HG02938 (cell line): ENCODE data around the gene KLHL25.

ENCODE experiments used
- ATAC-seq: cut with Tn5 transposase; IDR thresholded peaks from one replicate; pipeline ENCODE4 v1.9.1; 2021; ENCODE audit warnings: mild to moderate bottlenecking, moderate library complexity; ENCODE audit not compliant: unreplicated experiment

The KLHL25 gene

DNA sequence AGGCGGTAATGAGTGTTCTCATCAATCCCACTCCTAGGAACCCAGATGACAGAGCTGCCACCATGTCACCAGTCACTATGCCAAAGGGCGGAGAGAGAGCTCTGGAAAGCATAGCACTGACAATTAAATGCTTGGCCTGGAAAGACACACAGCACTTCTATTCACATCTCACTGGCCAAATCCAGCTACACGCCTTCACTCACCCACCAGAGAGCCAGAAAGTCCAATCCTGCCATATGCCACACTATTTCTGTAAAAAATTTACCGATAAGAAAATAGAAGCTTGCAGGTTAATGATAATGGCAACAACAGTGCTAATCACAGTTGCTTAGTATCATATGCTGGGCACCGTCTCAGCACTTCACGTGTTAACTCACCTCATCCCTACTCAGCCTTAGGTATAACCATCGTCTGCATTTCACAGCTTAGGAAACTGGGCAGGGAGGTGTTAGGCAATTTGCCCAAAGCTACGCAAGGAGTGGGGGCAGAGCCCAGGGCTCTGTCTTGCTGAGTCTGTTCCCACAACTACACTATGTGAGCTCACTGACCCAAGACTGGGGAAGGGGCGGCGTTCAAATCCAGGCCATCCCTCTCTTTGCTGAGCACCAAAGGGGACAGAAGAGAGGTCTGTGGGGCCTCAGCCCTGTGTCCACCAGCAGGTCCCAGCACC lies 16.5 kb downstream of the KLHL25 start:
- no peak for ATAC-seq

DNA sequence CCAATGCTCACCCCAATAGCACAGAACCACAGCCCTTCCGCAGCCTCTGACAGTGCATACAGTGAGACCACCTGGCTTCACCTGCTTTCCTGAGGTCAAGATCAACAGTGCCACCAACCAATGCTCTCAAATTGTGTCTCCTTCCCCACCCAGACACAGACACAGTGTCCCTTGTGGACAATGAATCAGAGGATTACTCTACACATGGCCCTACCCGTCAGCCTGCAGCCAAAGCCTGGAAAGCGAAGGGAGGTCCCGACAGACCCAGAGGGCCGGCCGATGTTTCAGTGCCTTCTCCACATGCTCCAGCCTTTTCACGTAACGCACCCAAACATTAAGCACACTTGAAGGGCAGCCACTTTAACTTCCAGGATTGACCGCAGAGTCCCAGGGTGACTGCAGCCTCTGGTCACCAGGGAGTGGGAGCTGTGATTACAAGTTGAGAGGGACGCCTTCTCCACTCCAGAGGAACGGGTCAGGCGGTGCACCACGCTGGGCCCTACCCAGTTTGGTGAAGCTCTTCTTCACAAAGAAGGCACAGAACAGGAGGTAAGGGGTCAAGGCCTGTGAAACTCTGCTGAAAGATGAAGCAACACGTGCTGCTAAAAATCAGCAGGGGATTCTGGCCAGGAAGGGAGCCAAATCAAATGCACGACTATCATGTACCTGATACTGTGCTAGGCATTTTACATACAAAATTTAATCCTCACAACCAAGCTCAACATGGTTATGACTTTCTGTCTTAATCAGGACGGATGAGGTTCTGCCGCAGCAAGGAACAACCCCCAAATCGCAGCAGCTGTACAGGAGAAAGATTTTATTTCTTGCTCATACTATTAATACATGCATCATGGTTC lies 17.2 kb downstream of the KLHL25 start:
- ATAC-seq: no peak

DNA sequence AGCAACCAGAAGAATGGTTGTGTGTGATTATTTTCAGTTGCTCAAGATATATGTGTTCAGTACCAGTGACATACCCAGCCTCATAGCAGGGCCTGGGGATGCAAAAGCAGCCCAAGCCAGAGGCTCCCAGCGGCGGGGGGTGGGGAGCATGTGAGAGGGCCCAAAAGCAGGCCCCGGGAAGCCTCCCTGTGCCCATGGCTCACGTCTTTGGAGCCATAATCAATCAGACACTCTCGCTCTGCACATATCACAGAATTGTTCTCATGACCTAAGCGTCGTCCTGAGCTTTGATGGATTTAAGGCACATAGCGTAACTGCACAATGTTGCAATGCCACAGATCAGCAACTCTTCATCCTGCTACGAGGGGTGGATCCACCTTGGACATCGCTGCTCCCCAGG lies 20.8 kb downstream of the KLHL25 start:
- no peak for ATAC-seq

DNA sequence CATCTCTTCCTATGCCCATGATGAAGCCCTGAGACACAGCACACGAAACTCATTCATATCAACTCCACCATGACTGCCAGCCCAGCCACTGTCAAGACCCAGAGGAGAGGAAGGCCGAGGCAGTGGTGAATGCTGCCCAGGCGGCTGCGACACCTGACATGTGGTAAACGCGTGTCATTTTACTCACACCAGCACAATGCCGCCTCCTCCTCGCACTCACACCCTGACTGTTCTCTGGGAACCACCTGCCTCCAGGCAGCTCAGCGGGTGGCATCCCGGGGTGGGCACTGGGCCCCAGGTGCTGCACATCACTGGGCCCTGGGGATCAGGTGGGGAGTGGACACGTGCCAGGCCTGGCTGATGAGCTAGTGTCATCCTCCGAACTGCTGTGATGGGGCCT lies 21.5 kb downstream of the KLHL25 start:
- ATAC-seq: no peak

DNA sequence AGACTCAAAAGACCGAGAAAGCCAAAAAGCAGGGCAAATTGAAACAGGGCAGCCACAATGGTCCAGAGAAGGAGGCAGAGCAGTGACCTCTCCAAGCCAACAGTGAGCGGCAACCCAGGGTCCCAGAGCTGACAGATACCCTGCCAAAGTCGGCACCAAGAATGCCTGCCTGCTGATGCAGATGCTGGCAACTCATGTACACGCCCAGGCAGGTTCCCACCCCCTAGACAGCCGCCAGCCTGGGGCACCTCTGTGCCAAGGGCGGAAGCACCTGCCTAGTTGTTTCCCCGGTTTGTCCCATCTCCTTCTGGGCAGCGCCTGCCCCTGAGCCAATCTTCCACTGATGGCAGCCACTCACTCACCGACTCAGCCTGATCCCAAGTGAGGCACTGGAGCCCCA lies 22.1 kb downstream of the KLHL25 start:
- ATAC-seq: no peak

DNA sequence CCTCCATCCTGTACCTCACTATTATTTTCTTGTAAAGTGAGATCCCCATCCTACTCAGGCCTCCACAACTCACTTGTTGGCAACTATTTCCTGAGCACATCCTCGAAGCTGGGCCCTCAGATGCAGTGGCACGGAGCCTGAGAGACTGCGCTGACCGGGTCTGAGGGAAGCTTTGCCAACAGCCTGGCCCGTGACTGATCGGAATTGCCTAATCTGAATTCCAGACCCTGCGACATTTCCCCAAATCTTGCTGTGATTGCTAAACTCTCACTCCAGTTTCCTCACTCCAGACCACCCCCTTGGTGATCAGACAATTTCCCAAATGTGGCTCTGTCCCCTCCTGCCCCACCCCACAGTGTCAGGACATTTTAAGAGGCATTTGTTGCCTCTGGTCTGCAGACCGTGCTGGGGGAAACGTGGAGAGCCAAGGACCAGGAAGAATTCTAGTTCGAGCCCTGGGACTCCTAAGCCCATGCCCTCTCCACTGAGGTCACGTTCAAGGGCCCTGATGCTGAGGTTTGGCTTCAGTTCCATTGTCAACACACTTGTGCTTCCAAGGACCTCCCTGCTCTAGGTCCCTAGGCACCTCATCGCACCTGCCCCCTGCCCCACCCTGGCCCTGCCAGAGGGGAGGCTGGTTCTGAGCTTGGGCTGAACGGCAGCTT lies 22.8 kb downstream of the KLHL25 start:
- no peak for ATAC-seq

DNA sequence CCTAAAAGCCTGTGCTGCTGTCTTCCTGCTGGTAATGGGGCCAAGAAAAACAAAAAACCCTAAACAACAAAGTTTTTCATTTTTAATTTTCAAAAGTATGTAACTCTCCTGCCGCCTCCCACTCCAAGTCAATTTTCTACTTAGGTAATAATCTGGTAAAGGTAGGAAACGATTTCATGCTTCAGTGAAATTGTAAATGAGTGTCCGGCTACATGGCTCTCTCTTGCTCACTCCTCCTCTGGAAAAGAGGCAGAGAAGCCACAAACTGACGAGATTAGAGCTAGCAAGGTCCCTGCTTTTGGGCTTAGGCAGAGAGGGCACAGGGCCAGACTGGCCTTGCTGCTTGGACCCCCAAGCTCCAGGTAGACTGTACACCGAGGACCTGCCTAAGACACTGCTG lies 23.5 kb downstream of the KLHL25 start:
- ATAC-seq: no peak

DNA sequence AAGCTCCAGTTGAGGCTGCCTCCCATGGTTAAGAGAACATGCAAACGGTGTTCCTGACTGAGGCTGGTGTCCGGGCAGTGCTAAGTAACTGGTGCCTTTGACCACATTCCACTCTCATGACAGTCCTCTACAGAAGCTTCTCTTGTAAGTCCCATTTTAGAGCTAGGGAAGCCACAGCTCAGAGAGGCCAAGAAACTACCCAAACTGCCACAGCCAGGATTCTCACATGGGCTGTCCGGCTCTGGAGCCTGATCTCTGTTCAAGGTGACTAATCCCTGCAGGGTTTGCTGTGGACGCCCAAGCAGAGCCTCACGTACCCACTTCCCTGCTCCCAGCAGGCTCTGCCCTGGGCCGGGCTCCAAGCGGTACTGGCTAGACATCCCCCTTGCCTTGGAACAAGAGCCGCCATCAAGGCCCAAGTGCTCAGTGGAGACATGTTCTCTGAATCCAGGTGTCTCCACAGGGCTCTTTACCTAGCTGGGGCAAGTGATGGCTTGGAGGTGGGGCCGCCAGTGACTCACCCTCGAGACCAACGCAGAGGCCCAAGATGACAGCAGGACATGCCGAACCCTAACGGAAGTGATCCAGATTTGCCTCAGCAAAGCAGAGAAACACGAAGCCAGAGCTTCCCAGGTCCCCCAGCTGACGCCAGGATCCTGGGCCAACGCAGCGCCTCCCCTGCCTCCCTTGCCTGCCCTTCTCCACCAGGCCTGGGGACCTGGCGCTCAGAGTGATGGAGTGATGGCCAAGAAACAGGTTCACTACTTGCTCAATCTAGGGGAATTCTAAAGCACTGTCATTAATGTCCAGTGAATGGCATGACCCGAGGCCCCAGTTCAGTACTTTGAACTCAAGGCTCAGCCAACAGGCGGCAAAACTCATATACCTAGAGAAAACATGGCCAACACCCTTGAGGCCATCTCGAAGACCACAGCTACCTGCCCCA lies 24.4 kb downstream of the KLHL25 start:
- ATAC-seq: no peak

DNA sequence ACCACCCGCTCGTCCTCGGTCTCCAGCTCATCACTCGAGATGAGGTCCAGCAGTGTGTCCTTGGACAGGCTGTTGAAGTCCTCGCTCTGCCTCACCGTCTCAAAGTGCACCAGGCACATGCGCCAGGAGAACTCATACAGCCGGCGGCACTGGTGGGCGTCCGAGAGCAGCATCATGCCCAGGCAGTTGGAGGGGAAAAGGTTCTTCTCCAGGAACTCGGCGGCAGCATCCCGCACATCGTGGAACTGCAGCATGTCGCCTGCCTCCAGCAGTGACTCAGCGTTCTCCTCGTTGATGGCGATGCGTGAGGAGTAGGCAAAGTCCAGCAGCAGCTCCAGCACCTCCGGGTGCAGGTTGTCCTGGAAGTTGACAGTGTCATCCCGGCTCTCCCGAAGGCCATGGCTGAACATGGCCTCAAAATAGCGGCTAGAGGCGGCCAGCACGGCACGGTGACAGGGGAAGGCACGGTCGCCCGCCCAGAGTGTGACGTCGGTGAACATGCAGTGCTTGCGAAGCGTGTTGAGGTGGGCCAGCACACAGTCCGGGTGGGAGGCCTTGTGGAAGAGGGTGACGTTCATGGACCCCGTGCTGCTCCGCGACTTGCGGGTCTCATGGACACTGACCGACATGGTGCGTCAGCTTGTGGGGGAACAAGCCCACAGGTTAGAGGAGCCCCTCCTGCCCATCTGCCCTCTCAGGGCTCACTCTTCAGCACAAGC lies 25.4 kb downstream of the KLHL25 start:
- no peak for ATAC-seq

DNA sequence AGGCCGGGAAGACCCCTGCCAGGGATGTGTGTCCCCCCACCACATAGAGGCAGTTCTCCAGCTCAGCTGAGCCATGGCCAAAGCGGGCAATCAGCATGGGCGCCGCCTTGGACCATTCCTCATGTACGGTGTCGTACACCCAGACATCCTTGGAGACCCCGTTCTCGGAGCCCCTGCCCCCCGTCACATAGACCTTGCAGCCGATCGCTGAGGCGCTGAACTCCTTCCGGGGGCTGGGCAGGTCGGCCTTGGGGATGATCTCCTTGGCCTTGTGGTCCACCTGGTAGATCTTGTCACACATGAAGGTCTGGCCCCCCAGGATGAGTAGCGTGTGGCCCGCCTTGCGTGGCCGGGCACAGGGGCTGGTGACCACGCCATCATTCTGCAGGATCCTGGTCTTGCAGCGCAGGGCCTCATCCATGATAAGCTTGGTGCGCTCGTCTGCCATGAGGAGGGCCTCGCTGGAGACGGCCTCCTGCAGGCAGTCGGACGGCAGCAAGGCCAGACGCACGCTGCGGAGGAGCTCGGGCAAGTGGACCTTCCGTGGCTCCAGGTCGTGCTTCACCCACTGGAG lies 26.0 kb downstream of the KLHL25 start:
- no peak for ATAC-seq

DNA sequence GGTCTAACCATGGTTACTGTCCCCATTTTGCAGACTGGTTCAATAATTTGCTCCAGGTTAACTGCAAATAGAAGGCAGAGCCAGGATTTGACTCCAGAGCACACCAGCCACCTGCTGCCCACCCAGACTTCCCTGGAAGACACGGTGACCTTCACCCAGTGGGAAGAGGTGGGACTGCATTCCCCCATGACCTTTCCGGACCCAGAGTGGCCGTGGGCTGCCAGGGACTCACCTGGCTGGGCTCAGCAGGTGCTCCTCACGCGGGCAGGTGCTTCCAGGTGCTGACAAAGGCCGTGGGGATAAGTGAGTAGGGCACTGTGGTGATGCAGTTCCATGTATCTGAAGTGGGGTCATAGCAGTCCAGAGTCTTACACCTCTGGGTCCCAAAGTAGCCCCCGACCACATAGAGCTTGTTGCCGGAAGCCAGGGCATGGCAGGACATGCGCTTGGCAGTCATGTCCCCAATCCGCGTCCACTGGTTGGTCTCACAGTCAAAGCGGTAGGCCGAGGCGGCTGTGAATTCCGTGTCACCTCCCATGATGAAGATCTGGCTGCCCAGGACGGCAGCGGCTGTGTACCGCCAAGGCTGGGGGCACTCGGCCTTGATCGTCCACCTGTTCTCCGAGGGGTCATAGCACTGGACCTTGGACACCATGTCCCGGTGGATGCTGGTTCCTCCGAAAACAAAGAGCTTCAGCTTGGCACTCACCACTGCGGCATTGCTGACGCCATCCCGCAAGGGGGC lies 26.8 kb downstream of the KLHL25 start:
- no peak for ATAC-seq

DNA sequence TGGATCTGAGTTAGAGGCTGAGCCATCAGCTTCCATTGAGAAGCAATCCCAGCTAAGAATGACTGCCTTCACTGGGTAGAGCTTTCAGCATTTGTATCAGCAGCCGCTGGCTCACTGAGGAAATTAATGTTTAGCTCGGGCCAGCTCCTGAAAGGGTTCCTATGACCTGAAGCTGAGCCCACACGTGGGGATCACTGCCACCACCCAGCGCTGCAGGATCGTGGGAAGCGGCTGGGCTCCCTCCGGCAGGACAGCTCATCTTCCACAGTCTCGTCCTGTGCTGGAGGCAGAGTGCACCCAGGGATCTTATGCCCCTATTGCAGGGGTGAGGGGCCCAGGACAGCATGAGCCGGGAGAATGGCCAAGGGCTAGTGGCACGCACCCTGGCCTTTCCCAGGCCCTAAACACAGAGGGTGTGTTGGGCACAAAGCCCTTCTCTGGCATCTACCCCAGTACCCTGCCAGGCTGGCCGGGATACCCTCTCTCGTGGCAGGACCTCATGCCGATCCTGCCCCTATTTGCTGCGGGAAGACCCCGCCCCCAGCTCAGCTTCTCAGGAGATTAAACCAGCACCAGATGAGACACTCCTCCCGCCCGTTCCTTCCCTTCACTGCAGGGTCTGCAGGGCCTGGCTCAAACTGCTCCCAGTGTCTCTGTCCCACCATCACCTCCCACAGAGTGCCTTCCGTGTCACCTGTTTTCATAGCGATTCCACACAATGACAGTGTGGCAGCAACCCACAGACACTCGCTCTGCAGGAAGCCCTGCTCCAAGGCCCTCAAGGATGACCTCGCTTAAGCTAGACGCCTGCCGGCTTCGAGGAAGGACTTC lies 28.5 kb downstream of the KLHL25 start:
- no peak for ATAC-seq

DNA sequence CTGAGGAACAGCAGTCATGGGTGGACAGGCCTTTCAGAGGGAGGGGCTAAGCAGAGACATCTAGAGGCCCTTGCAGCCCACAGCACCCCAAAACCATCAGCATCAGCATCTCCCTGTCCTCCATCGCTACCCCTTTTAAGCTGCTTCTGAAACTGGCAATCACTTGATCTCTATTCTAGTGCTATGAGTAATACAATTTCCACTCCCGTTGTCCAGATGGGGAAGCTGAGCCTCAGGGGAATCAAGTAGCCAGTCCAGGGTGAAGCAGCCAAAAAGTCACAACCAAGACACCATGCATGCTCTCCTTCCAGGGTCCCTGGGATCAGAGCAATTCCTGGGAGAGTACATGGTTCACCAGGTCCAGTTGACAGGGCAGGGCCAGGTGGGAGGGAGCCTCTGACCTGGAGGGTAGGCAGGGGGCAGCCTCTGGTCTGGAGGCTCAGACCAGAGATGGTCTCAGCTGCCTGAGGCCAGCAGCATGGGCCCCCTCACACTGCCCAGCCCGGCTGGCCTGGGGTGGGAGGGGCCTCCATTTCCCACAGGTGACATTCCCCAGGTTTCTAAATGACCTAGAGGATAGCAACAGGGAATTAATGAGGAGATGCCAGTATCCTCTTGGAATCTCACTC lies 30.0 kb downstream of the KLHL25 start:
- no peak for ATAC-seq

DNA sequence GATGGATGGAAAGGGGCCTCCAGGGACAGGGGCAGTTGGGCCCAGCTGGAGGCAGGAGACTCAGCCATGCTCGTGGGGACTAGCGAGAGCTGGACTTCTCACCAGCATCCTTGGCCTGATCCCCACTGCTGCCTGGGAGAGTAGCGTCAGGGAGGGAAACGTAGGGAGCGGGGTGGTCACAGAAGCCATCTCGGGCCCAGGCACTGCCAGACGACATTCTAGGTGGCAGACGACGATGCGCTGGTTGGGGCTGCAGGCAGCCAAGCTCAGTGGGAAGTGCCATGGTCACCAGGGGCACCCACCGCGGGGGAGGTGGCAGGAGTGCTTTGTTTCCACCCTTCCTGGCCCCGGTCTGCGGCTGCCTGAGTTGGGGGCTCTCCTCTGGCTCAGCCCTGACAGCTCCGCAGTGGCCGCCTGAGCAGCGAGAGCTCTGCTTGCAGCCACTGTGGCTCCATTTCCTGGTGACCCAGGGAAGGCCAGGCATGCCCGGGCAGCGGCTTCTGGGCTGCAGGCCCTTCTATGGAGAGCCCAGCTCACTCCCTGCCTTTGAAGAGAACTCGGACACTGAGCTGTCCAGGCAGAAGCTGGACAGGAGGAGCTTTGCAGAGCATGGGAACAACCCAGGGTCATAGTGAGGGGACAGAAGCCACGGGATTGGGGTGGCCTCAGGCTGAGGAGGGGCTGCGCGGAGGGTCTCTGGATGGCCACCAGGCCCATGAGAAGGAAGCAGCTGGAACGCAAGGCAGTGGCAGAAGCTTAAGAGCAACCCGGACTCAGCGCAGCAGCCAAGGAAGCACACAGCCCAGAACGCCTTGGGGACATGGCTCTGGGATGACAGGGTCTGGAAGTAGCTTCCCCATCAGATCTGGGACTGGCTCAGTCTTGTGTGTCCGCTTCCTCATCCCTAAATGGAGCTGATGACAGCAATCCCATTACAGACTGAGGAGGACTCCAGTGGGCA lies 30.8 kb downstream of the KLHL25 start:
- ATAC-seq: no peak

DNA sequence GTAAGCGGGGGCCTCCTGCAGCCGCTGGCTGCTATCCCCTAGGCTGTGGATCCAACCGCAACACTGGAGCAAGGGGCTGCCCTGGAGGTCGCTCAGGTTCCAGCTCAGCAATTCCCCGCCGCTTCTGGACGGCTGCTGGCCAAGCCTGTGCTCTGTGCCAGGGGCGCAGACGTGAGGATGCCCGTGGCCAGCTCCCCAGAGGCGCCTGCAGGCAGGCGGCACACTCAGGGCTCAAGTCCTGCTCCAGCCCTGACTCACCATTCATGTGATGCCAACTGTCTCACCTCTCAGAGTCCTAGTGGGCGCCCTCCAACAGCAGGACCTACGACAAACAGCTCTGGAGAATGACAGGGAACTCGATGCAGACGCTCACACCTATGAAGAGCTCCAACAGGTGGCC lies 31.6 kb downstream of the KLHL25 start:
- no peak for ATAC-seq

DNA sequence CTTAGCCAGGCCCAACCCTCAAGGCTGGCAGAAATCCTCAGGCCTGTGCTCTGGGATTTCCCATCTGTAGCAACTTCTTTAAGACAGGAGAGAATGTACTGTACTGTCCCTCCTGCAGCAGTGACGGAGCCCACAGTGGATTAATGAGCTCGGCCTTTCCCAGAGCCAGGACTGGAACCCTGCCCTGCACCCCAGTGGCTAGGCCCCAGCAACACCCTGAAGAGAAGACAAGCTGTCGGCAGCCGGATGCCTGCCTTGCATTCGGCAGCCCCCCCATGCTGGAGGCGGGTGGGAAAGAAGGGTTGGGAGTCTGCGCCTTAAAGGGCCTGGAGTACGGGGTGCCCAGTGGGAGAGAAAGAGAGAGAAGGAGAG lies 32.0 kb downstream of the KLHL25 start:
- no peak for ATAC-seq
